Mesothelial cell of epicardium (in vitro differentiated cells): Measurements from ENCODE around the gene GLI2. TPM values are rescaled to one million over a fixed set of nuclear protein-coding genes. Genes with fewer than 3 reads are reported as not detected.
A peak's percentile ranks its signal among the peaks of the same experiment; 100 is the strongest.

Experiments used
- DNase-seq, 2 experiments: peaks; one replicate each; pipeline ENCODE4 v3.0.0; 2021; ENCODE audit warnings: low spot score in 2 of 2; ENCODE audit not compliant: unreplicated experiment in 2 of 2
- H3K27ac Mint-ChIP-seq: 2 replicates; pipeline ENCODE4 v1.8.0; 2021; ENCODE audit warnings: mixed read lengths
- H3K27me3 Mint-ChIP-seq: 2 replicates; pipeline ENCODE4 v1.8.0; 2021; ENCODE audit warnings: low read depth, mixed read lengths
- H3K36me3 Mint-ChIP-seq: 2 replicates; pipeline ENCODE4 v1.8.0; 2021; ENCODE audit warnings: mixed read lengths
- H3K4me1 Mint-ChIP-seq: 2 replicates; pipeline ENCODE4 v1.8.0; 2021; ENCODE audit warnings: mixed read lengths
- H3K4me3 Mint-ChIP-seq: 2 replicates; pipeline ENCODE4 v1.8.0; 2021; ENCODE audit warnings: mild to moderate bottlenecking, moderate library complexity, mixed read lengths
- H3K9me3 Mint-ChIP-seq: 2 replicates; pipeline ENCODE4 v1.8.0; 2021; ENCODE audit warnings: mixed read lengths
- CTCF ChIP-seq: fragments of 200-600 bp; sonication (generic); IDR thresholded peaks from one replicate; pipeline ENCODE4 v1.5.0; 2021; ENCODE audit warnings: antibody characterized with exemption; ENCODE audit not compliant: unreplicated experiment
- total RNA-seq: library from RNA; stranded (reverse); gene quantifications from 3 replicates; pipeline ENCODE4 v1.2.1, GENCODE V29; 2021

Gene GLI2
- total RNA-seq, 1 donor from 2014 or later: 67.0 TPM

- Mint-ChIP-seq H3K36me3 (no peaks in the 10 kb centered on the region), H3K4me3 (no peak overlapping the region), H3K27ac (peak overlapping the region; percentile 92), H3K4me1 (peaks cover 62% of the 10 kb centered on the region), H3K9me3 (no peaks in the 10 kb centered on the region), H3K27me3 (no peaks in the 10 kb centered on the region)
- no peak for TF ChIP-seq CTCF
- DNase-seq: no peak
These were observed 36.1 kb downstream of the GLI2 start for GRCh38 chr2:120771781-120772208.

GRCh38 chr2:120772261-120772660 is 36.6 kb downstream of the GLI2 start:
- no peaks in the 10 kb centered on the region for H3K36me3 Mint-ChIP-seq
- no peak overlapping the region for H3K4me3 Mint-ChIP-seq
- peak overlapping the region; percentile 92 for H3K27ac Mint-ChIP-seq
- H3K4me1 Mint-ChIP-seq: peaks cover 58% of the 10 kb centered on the region
- H3K27me3 Mint-ChIP-seq: no peaks in the 10 kb centered on the region
- H3K9me3 Mint-ChIP-seq: no peaks in the 10 kb centered on the region
- TF ChIP-seq CTCF: no peak
- no peak for DNase-seq

- peaks cover 48% of the 10 kb centered on the region for H3K4me1 Mint-ChIP-seq
- H3K27ac Mint-ChIP-seq: peak overlapping the region; percentile 35
These were observed 37.6 kb downstream of the GLI2 start for GRCh38 chr2:120773186-120773800.

GRCh38 chr2:120774557-120775160 is 39.0 kb downstream of the GLI2 start:
- no peak overlapping the region for H3K4me3 Mint-ChIP-seq
- H3K9me3 Mint-ChIP-seq: no peaks in the 10 kb centered on the region
- no peaks in the 10 kb centered on the region for H3K27me3 Mint-ChIP-seq
- no peaks in the 10 kb centered on the region for H3K36me3 Mint-ChIP-seq
- H3K27ac Mint-ChIP-seq: peak overlapping the region; percentile 28
- no peak for DNase-seq
- TF ChIP-seq CTCF: no peak
- peaks cover 49% of the 10 kb centered on the region for H3K4me1 Mint-ChIP-seq

More at GRCh38 chr2:120773186-120773800, 37.6 kb downstream of the GLI2 start:
- Mint-ChIP-seq H3K36me3 (no peaks in the 10 kb centered on the region), H3K4me3 (no peak overlapping the region), H3K27me3 (no peaks in the 10 kb centered on the region), H3K9me3 (no peaks in the 10 kb centered on the region)
- DNase-seq: no peak
- TF ChIP-seq CTCF: no peak

- peaks cover 52% of the 10 kb centered on the region for H3K4me1 Mint-ChIP-seq
- no peaks in the 10 kb centered on the region for H3K36me3 Mint-ChIP-seq
- DNase-seq: no peak
- no peak overlapping the region for H3K27ac Mint-ChIP-seq
- H3K4me3 Mint-ChIP-seq: no peak overlapping the region
- H3K27me3 Mint-ChIP-seq: no peaks in the 10 kb centered on the region
- H3K9me3 Mint-ChIP-seq: no peaks in the 10 kb centered on the region
- no peak for TF ChIP-seq CTCF
These were observed 39.5 kb downstream of the GLI2 start for GRCh38 chr2:120775194-120775593.
